ENCODE data around the gene MALSU1.

- TF ChIP-seq, protein P1, sequence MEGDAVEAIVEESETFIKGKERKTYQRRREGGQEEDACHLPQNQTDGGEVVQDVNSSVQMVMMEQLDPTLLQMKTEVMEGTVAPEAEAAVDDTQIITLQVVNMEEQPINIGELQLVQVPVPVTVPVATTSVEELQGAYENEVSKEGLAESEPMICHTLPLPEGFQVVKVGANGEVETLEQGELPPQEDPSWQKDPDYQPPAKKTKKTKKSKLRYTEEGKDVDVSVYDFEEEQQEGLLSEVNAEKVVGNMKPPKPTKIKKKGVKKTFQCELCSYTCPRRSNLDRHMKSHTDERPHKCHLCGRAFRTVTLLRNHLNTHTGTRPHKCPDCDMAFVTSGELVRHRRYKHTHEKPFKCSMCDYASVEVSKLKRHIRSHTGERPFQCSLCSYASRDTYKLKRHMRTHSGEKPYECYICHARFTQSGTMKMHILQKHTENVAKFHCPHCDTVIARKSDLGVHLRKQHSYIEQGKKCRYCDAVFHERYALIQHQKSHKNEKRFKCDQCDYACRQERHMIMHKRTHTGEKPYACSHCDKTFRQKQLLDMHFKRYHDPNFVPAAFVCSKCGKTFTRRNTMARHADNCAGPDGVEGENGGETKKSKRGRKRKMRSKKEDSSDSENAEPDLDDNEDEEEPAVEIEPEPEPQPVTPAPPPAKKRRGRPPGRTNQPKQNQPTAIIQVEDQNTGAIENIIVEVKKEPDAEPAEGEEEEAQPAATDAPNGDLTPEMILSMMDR (IDR thresholded peaks at IDR 0.05), result no peak
- TF ChIP-seq POLR2A (IDR thresholded peaks at IDR 0.05) (no peak), POLR2AphosphoS5 (IDR thresholded peaks at IDR 0.05) (no peak)
Measured at GRCh38 chr7:23260371-23260770, 38.8 kb upstream of the MALSU1 start.
